DND-41 (cell line): ENCODE measurements around the gene TIGD1.

Source experiments
- CTCF ChIP-seq: IDR thresholded peaks from 2 replicates; pipeline ENCODE4 v1.5.1; 2012; ENCODE audit warnings: borderline replicate concordance, low read length, moderate library complexity, mild to moderate bottlenecking; ENCODE audit not compliant: poor library complexity, severe bottlenecking; ENCODE audit errors: extremely low read depth
- EZH2 ChIP-seq: IDR thresholded peaks from 3 replicates; pipeline ENCODE4 v1.6.1; 2012; ENCODE audit warnings: borderline replicate concordance, low read depth, mild to moderate bottlenecking, moderate library complexity, low read length, inconsistent platforms; ENCODE audit not compliant: severe bottlenecking

- TF ChIP-seq CTCF (no peak), EZH2 (no peak)
These were observed 6.3 kb downstream of the TIGD1 start for GRCh38 chr2:232543928-232544631.
